Measurements from ENCODE around the gene GAS2L1.

GAS2L1 gene

DNA sequence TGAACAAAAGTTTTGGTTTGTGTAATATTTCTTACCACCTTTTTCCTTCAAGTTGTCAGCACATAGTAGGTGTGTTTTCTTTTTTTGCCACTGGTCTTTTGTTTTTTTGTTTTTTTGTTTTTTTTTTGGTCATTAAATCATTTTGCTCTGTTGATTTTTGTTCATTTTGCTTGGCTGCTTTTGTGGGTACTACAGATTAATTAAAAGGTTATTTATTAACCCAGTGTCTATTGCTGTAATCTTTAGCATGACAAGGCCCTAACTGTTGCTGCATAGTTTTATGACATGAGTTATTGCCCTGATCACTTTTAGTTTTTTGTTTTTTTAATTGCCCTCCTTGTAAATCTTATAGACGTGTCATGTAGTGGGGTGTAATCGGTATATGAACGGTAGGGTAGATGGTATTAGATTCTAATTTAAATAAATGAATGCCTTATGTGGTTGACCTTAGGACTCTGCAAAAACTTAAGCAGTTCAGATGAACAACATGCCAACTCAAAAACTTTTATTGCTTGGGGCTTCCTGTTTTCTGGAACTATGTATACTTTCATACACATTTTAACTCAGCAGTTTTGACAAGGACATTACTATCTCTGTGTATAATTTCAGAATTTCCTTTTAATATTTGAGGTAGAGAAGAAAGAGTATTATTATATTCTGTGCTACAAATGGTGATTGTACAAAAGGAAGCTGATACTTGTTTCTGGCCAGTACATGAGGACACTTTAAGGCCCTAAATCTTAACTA lies 30.5 kb upstream of the GAS2L1 start:
- no peak for DNase-seq

DNA sequence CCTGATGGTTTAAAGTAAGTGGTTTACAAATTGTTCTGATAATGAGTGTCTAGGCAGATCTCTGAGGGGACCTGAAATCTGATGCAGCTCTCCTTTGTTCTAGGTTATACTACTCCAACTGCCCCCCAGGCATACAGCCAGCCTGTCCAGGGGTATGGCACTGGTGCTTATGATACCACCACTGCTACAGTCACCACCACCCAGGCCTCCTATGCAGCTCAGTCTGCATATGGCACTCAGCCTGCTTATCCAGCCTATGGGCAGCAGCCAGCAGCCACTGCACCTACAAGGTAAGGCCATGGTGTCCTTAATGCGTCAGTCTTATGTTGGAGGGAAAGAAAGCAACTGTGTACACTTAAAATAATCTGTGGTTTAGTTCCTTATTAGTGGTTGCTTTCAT lies 28.5 kb upstream of the GAS2L1 start:
- DNase-seq, result no peak

DNA sequence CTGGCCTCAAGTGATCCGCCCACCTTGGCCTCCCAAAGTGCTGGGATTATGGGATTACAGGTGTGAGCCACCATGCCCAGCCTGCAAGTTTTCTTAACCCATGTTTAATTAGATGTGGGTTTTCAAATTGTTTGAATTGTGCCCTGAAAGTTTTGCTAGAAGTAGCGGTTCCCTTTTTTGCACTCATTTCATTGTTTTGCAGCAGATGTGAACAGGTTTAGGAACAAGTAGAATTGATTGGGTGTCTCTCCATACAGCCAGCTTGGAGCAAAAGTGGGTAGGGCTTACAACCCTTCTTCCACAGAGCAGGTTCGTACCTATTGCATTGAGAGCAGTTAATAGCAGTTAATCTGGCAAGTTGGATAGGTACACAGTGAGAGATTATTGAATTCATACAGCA lies 22.3 kb upstream of the GAS2L1 start:
- DNase-seq, result no peak

DNA sequence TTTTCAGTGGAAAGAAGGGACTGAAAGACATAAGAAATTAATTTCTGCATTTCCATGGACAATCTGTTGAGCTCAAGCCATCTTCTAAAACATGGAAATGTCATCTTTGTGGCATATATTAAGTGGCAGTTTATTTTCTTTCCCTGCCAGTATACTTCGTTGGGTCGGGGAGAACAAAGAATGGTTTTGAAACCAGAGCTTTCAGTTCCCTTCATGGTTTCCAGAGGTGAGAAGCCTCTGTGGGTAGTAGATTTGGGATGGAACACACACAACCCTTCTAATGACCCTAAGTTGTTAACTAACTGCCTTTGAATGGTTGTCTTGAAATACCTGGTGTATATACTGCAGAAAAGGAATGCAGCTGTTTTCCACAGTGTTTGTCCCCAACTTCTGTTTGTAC lies 17.6 kb upstream of the GAS2L1 start:
- DNase-seq, result no peak

DNA sequence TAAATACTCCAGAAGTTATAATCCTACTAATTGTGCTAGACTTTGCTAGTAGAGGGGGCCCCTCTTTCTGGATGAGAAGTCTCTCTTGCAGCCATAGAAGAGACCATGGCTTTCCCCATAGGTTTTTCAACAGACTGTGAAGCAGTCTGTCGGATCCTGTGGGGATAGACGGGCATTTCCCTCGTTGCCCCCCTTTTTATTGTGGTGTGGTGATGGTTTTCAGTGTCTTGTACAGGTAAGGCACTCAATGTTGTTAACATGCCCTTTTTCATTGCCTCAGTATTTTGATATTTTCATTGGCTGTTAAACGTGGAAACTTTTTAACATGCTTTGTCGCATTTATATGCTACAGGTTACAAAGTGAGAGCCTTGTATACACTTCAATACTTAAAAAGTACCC lies 16.4 kb upstream of the GAS2L1 start:
- DNase-seq, result no peak

DNA sequence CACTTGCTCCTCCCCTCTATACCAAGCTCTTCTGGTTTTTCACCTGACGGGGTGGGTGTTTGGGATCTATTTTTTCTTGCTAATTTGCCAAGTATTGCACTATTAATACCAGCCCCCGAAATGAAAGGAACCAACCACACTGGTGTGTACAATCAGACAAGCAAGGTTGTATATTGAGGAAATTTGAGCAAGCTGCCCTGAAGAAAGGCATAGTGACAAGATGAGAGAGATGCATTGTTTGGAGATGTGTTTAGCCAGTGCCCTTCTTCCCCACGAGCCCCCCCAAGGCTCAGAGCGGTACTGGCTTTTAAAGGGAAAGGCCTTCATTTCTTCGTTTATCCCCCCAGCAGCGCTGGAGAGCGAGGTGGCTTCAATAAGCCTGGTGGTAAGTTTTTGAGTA lies 15.2 kb upstream of the GAS2L1 start:
- DNase-seq, result no peak

DNA sequence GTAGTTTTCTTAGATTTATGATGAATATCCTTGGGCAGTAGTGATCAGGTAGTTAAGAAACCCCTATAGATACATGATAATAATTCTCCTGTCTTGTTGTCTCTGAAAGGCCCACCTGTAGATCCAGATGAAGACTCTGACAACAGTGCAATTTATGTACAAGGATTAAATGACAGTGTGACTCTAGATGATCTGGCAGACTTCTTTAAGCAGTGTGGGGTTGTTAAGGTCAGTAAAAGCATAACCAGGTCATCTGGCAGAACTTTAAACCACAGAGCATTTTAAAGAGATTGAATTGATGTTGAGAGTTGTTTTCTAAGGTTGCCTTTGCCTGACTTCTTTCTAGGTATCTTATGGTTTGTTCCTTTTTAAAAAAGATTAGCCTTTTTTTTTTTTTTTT lies 14.1 kb upstream of the GAS2L1 start:
- no peak for DNase-seq

DNA sequence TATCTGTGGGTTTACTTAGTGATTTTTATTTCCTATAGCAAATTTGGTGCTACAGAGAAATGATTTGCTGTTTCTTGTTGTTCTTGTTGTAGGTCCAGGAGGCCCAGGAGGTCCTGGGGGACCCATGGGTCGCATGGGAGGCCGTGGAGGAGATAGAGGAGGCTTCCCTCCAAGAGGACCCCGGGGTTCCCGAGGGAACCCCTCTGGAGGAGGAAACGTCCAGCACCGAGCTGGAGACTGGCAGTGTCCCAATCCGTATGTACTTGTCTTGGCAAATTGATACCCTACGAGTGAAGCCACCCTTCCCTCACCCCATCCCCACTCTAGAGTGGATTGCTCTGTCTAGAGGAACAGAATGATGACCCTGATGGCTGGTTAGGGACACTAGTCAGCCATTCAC lies 7.8 kb upstream of the GAS2L1 start:
- no peak for DNase-seq

DNA sequence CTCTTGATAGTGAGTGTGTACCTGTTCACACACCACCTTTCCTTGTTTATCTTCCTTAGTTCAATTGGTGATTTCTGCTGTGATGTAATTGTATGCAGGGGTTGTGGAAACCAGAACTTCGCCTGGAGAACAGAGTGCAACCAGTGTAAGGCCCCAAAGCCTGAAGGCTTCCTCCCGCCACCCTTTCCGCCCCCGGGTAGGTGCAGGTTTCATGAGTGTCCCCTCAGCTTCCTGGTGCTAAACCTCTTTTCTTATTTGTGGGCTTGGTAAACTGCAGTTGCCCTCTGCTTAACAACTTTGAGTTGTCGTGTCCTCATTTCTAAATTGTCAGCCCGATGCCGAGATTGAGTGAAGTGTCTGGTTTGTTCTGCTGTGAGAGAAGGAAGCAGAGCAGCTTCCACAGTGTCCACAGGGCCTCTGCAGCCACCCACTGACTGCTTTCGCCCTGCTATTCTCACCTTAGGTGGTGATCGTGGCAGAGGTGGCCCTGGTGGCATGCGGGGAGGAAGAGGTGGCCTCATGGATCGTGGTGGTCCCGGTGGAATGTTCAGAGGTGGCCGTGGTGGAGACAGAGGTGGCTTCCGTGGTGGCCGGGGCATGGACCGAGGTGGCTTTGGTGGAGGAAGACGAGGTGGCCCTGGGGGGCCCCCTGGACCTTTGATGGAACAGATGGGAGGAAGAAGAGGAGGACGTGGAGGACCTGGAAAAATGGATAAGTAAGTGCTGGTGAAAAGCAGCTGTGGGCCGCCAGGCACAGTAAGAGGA lies 7.1 kb upstream of the GAS2L1 start:
- no peak for DNase-seq

DNA sequence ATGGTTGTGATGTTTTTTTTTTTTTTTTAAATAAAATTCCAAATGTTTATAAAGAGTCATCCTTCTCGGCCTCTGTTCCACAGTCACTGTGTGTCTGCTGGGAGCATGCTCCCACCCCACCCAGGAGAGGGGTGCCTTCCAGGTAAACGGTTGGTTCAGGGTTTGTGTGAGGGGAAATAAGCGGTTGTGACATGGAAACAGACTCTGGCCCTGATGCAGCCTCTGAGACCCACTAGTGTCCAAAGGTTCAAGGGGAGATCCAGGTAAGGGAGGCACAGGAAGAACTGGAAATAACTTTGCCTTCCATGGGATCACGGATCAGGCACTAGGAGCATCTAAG lies 6.0 kb upstream of the GAS2L1 start:
- DNase-seq, result no peak

DNA sequence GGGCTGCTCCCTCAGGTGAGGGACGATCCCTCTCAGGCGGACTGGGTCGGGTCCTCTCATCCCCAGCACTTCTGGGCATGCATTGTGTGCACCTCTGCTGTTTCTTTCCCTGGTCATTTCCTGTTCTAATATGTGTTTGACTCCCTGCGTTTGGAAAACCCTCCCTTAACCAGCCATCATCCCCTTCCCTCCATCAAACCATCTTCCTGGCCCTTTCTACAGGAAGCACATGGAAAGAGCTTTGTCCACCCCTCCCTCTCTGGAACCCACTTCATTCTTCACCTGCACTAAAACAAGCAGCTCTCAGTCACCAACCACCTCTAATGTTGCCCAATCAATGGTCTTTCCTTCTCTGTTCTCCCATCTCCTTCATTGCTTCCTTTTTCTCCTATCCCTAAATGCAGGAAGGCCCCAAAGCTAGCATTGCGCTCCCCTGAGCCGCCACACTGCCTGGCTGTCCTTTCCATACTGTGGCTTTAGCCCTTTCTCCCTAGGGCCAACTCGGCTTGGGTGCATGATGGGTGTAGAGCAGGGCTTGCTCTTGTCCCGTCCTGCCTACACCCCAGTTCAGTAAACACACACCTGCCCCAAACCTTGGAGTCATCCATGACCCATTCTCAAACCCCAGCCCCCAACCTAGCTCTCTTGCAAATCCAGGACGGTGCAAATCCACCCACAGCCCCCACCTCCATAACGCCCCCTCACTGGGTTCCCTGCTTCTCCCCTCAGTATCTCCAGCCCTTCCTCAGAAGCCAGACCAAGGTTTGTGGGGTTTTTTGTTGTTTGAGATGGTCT lies 5.4 kb upstream of the GAS2L1 start:
- DNase-seq, result no peak

DNA sequence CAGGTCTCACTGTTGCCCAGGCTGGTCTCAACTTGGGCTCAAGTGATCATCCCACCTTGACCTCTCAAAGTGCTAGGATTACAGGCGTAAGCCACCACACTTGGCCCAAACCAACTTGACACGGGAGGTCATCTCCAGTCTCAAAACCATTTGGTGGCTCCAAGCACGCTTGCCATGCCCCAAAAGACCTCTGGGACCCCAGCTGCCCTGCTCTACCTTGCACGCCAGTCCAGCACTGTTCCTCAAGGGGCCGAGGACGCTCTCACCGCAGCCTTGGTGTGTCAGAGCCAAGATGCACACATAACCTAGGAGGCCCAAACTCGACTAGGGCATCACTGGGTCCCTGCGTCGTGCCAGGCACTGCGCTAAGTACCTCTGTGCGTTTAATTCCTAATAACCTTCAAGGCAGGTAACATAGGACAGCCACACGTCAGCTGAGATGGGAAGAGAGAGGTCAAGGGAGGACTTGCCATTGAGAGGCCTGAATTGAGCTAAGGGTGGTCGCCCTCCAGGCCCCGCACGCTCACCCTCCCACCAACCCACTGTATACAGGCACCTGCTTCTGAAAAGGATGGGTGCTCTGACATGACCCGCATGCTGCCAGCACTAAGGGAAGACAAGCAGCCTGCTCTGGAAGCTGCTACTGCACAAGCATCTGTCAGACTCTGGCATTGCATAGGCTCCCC lies 4.6 kb upstream of the GAS2L1 start:
- no peak for DNase-seq

DNA sequence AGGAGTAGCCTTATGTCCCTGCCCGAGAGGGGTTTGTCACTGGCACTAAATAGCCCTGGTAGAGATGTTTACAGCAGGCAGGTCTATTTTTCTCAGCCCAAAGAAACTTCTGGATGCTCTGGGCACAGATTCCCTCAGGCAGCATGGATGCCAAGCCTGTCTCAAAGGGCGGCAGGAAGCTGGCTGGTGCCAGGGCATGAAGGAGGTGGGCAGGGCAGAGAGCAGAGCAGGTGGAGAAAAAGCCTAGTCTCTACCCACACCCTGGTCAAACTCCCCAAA lies 4.1 kb upstream of the GAS2L1 start:
- no peak for DNase-seq

DNA sequence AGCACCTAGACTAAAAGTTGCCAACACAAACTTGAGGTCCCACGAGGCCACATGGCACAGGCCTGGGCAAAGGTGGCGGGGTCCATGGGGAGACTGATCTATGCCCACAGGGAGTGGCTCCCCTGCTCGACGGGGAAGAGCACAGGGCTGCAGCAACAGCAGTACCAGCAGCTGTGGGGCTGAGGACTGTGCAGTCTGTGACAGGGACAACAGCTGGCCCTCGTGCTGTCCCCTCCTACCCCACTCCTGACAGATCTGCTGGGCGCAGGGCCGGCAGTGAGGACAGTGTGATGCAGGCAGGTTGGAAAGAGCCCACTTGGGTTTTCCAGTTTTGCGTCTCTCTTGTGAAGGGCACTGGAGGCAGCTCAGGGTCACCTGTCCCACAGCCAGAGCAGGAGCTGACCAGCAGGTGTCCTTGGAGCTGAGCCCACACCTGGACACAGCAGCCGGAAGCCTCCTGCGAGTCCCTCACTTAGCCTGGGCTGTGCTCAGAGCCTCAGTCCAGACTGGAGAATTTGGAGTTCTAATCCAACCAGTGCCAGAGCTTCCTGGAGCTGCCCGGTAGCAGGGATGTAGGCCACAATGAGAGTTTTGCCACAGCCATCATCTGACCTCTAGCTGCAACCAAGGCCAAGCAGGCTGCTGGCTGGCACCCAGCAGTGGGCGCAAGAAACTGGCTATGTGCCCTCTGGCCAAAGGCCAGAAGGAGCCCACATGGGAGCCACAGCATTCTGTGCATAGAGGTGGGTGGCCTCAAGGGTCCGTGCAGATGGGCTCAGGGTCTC lies 3.6 kb upstream of the GAS2L1 start:
- DNase-seq, result no peak

DNA sequence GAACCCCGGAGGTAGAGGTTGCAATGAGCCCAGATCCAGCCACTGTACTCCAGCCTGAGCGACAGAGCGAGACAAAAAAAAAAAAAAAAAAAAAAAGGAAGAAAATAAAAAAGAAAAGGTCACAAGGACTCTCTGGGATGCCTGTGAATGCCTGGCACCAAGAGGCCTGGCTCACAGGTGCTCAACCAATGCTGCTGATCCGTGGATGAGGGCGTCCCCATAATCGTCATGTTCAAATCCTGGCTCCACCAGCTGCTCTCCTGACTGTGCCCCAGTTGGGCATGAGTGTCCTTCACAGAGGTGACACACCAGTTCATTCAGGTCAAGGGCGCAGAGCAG lies 645 bp upstream of the GAS2L1 start:
- no peak for DNase-seq

DNA sequence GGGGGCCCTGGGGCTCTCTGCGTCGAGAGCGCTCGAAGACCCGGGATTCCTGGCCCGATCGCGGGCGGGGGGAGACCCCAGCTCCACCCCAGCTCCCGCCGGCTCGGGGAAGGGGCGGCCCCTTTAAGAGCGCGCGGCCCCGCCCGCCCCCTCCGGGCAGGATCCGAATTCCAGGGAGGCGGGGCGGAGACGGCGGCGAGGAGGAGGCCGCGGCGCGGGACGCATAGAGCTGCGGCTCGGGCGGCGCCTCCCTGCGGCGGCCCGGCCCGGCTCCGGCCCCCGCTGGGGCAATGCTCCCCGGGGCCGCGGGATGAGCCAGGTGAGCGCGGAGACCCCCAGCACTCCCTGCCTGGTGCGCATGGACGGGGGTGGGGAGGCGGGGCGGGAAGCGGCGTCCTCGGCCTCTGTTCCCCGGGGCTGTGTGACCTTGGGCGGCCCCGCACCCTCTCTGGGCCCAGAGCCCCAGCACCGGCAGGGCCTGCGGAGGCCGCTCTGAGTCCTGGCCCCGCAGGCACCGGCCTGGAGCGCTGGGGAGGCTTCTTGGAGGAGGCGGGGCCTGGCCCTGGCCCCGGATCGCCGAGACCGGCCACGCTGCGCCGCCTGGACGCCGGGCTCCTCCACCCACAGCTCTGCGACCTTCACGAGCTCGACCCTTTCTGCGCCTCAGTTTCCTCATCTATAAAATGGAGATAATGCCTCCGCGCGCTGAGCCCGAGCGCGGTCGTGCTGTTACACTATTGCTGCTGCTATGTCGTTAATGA lies 565 bp downstream of the GAS2L1 start:
- peak; percentile 82 for DNase-seq

DNA sequence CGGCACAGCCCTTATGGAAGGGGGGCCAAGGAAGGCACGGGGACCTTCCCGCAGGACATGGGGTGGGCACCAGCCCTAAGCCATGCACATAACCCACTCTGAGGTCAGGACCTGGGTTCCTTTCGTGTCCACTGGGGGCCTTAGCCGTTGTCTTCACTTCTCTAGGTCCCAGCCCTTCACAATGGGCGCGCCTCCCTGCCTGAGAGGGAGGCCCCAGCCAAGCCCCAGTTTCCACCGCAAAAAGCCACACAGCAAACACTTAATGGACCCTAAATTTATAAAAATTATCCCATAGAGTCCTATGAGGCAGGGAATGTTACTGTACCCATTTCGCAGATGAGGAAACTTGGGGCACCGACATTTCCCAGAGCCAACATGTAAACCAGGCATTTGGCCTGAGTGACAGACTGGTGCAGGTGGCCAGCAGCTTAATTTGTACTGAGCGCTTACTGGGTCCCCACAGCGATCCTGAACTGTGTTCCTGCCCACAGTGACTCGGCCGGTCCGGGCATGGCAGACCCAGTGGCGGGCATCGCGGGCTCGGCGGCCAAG lies 1.2 kb downstream of the GAS2L1 start:
- DNase-seq, result no peak

DNA sequence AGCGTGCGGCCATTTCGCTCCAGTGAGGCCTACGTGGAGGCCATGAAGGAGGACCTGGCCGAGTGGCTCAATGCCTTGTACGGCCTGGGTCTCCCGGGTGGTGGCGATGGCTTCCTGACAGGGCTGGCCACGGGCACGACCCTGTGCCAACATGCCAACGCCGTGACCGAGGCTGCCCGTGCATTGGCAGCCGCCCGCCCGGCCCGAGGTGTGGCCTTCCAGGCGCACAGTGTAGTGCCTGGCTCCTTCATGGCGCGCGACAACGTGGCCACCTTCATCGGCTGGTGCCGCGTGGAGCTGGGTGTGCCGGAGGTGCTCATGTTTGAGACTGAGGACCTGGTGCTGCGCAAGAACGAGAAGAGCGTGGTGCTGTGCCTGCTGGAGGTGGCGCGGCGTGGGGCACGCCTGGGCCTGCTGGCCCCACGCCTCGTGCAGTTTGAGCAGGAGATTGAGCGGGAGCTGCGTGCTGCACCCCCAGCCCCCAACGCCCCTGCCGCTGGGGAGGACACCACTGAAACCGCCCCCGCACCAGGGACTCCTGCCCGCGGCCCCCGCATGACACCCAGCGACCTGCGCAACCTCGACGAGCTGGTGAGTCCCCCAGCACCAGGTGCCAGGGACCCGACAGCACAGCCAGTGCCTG lies 1.8 kb downstream of the GAS2L1 start:
- DNase-seq, result no peak

DNA sequence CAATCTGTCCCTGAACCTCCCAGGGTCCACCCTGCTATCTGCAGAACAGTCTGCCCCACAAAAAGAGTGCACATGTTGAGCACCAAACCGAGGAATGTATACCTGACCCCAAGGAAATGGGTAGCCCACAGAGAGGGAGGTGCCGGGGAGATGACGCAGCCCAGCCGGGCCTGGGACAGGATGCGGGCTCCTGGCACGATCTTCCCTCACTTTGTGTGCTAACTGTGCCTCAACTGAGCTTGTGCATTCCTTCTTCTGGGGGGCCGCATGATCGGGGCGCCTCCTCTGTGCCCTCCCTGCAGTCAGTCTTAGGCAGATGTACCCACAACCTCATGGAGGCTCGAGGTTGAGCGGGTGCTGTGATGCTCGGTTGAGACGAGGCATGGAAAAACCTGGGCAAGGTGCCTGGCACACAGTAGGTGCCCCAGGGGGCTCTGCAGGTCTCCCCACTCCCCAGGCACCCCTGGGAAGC lies 2.4 kb downstream of the GAS2L1 start:
- no peak for DNase-seq

DNA sequence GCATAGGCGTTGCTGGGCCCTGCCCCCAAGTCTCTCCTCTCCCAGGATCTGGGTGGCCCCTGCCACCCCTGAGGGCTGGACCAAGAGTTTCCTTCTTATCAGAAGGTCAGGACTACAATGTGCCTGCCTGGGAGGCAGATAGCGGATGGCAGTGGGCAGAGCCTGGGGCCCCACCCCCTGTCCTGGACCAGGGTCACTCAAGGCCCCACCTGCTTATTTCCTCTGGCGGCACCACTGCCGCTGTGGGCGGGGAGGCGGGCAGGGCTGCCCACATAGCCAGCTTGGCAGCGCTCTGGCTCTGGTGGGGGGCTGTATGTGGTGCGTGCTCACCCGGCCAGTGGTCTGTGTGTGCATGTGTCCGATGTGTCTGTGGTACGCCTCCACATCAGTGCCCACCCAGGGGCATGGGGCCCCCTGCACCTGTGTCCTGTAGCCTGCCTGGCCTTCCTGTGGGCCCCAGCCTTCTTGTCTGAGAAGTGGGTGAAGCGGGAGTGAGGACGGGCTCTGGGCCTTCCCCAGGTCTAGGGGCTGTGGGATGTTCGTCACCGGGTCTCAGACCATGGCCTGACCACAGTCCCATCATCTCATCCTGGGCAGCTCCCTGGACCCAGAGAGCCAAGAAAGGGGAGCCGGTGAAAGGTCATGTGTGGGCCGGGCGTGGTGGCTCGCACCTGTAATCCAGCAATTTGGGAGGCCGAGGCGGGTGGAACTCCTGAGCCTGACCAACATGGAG lies 3.0 kb downstream of the GAS2L1 start:
- no peak for DNase-seq
